Measurements from ENCODE around the gene SRL. TPM values are rescaled to one million over a fixed set of nuclear protein-coding genes. Genes with fewer than 3 reads are reported as not detected.

SRL gene
- total and polyA plus RNA-seq, 2 of the 8 experiments (the other 6 are each of a cell fraction or from before 2014, with no cell fraction given), result 0.05 TPM; not detected in 1

- no peaks in the 10 kb centered on the region for H4K20me1 ChIP-seq (replicated peaks in 1 of 2; ENCODE audit: control insufficient read depth in 1 of 2, insufficient read depth in 2 of 2, low read length in 2 of 2)
- H3K4ac ChIP-seq (replicated peaks; ENCODE audit: insufficient read length, low read depth, low read length), result no peak overlapping the region
- no peak overlapping the region for H3K56ac ChIP-seq (replicated peaks; ENCODE audit: insufficient read length, low read depth, low read length)
- no peaks in the 10 kb centered on the region; a peak in 1 of 7 replicates for H3K27me3 ChIP-seq (replicated peaks in 1 of 4; ENCODE audit: control insufficient read depth in 3 of 4, extremely low read depth in 1 of 4, insufficient read depth in 3 of 4, low read length in 3 of 4)
- H3K79me1 ChIP-seq (ENCODE audit: low read depth, low read length), result no peaks in the 10 kb centered on the region
- H3K9ac ChIP-seq (replicated peaks in 1 of 4; ENCODE audit: extremely low read depth in 1 of 4, low read depth in 3 of 4, low read length in 3 of 4), result no peak overlapping the region
- no peak overlapping the region for H3K27ac ChIP-seq (ENCODE audit: low read depth, low read length)
- CTCF ChIA-PET (ENCODE audit: partially characterized antibody), result interaction anchor here (0.5 to 1.9 kb wide), 6 partner anchors 10 to 275 kb away, joined by 3 to 6 read pairs (median 4); no protein-coding TSS in a partner anchor
- H2AK5ac ChIP-seq (ENCODE audit: low read depth, low read length), result no peak overlapping the region
- no peak overlapping the region for H3K4me2 ChIP-seq (ENCODE audit: insufficient read depth in 1 of 2, low read depth in 2 of 2, low read length in 2 of 2)
- H2BK5ac ChIP-seq (ENCODE audit: low read depth, low read length), result no peak overlapping the region
- H4K91ac ChIP-seq (replicated peaks; ENCODE audit: insufficient read length, low read length), result no peak overlapping the region
- FAIRE-seq (no peak), DNase-seq (ENCODE audit: low read depth in 1 of 2, low spot score in 2 of 2) (no peak)
- no peak overlapping the region for H2BK12ac ChIP-seq (ENCODE audit: low read depth, low read length)
- H4K5ac ChIP-seq (ENCODE audit: insufficient read length, low read depth, low read length), result no peak overlapping the region
- H3K23me2 ChIP-seq (ENCODE audit: low read depth, low read length), result no peaks in the 10 kb centered on the region
- POLR2A ChIA-PET (ENCODE audit: partially characterized antibody), result interaction anchor here (0.7 kb wide), 1 partner anchor 156 kb away, joined by 4 read pairs; no protein-coding TSS in a partner anchor
- no peaks in the 10 kb centered on the region for H3K36me3 ChIP-seq (ENCODE audit: control insufficient read depth in 2 of 4, insufficient read depth in 4 of 4, low read length in 3 of 4)
- no peak overlapping the region for H3K18ac ChIP-seq (ENCODE audit: extremely low read depth, low read length)
- no peak overlapping the region for H3K14ac ChIP-seq (ENCODE audit: insufficient read length)
- peaks cover 0 to 3% (median 2%) of the 10 kb centered on the region in 4 experiments; a peak in 2 of 7 replicates for H3K4me1 ChIP-seq (replicated peaks in 1 of 4; ENCODE audit: control insufficient read depth in 3 of 4, insufficient read depth in 4 of 4, low read length in 3 of 4)
- H2AFZ ChIP-seq (ENCODE audit: low read length), result no peak overlapping the region
- no peak overlapping the region for H4K8ac ChIP-seq (ENCODE audit: extremely low read depth, insufficient read depth, low read length)
- no peaks in the 10 kb centered on the region for H3K9me3 ChIP-seq (ENCODE audit: insufficient read depth in 2 of 2, low read depth in 1 of 2, low read length in 1 of 2)
- no peak overlapping the region for H2BK120ac ChIP-seq (replicated peaks; ENCODE audit: low read depth, low read length)
- no peaks in the 10 kb centered on the region for H3K79me2 ChIP-seq (ENCODE audit: control insufficient read depth in 1 of 2, insufficient read depth in 2 of 2, low read length in 2 of 2)
- H3K4me3 ChIP-seq (ENCODE audit: extremely low read depth in 1 of 4, insufficient read depth in 2 of 4, low read depth in 3 of 4, low read length in 4 of 4), result no peak overlapping the region
- no peak overlapping the region for H3K23ac ChIP-seq (ENCODE audit: insufficient read length)
- WGBS, 2 experiments (ENCODE audit: extremely low coverage in 1 of 2, insufficient coverage in 1 of 2, insufficient read length in 1 of 2, insufficient replicate concordance in 2 of 2, low coverage in 1 of 2, low lambda C conversion rate in 2 of 2, missing lambda C conversion rate in 1 of 2), result 78% methylated on average over 2 of the region's 2 CpGs; no CpG with 5 or more reads in 1 of the 2 experiments
- no peak overlapping the region for H2BK20ac ChIP-seq (ENCODE audit: low read length)
- no peak overlapping the region for H2BK15ac ChIP-seq (ENCODE audit: low read length)
- TF ChIP-seq SP1 (IDR thresholded peaks at IDR 0.05; ENCODE audit: low read depth, low read length) (no peak), SIRT6 (IDR thresholded peaks at IDR 0.05; ENCODE audit: low read length) (no peak), ATF3 (IDR thresholded peaks at IDR 0.05; ENCODE audit: insufficient read depth, low read depth, low read length) (no peak), BACH1 (IDR thresholded peaks at IDR 0.05; ENCODE audit: low read length) (no peak), SP2 (IDR thresholded peaks at IDR 0.05; ENCODE audit: low read length) (no peak), CBX5 (IDR thresholded peaks at IDR 0.05; ENCODE audit: low read depth, low read length) (no peak), EZH2 (IDR thresholded peaks at IDR 0.05; ENCODE audit: low read depth, low read length, severe bottlenecking) (no peak), EGR1 (IDR thresholded peaks at IDR 0.05; ENCODE audit: borderline replicate concordance, low read depth, low read length) (no peak), RAD21 (IDR thresholded peaks at IDR 0.05 in 1 of 2, conservative IDR thresholded peaks at IDR 0.05 in 1 of 2; ENCODE audit: low read depth in 2 of 2, low read length in 2 of 2) (no peak), KDM4A (IDR thresholded peaks at IDR 0.05; ENCODE audit: low read depth, low read length, severe bottlenecking) (no peak), FOSL1 (IDR thresholded peaks at IDR 0.05; ENCODE audit: insufficient read depth, low read depth, low read length) (no peak), ATF2 (IDR thresholded peaks at IDR 0.05; ENCODE audit: low read length) (no peak)
These were observed 66.0 kb downstream of the SRL start for GRCh38 chr16:4175849-4176248.

Measured in H1 (cell line).